ENCODE data around the gene LRRC63.

The LRRC63 gene

DNA sequence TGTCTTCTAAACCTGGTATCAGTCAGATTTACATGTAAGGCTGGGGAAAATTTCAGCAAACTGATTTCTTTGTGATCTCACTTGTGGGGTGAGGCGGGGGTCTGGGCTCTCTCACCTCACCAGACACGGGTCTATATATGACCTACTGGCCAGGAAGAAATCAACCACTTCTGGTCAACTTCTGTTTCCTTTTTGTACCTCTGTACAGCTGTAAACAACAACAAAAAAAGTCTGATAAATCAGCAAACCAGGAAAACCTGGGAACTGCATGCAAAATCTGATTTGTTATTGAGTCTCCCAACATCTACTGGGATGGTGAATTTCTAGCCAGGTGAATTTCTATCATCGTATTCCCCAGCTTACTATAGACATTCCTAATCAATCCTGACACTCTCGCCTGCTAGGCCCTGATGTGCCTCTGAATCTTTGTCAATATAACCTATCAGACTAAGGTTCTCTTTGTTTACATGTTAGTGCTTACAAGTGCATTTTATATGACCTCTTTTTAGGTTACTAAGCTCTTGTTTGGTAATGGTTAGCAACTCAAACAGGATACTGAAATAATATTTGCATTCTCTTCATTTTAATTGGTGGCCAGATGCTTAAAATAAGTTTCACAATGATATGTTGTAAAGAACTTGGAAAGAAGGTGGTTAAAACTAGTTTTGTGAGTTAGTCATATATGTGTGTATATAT, 77.7 kb downstream of the LRRC63 start:
- Histone ChIP-seq H3K36me3 (no peaks in the 10 kb centered on the region), H3K27ac (no peak overlapping the region), H3K9me3 (ENCODE audit: severe bottlenecking) (no peaks in the 10 kb centered on the region), H3K27me3 (ENCODE audit: insufficient read depth, low read depth, severe bottlenecking) (no peaks in the 10 kb centered on the region), H3K4me3 (ENCODE audit: low read depth, low read length) (no peak overlapping the region)
- TF ChIP-seq, protein P1, sequence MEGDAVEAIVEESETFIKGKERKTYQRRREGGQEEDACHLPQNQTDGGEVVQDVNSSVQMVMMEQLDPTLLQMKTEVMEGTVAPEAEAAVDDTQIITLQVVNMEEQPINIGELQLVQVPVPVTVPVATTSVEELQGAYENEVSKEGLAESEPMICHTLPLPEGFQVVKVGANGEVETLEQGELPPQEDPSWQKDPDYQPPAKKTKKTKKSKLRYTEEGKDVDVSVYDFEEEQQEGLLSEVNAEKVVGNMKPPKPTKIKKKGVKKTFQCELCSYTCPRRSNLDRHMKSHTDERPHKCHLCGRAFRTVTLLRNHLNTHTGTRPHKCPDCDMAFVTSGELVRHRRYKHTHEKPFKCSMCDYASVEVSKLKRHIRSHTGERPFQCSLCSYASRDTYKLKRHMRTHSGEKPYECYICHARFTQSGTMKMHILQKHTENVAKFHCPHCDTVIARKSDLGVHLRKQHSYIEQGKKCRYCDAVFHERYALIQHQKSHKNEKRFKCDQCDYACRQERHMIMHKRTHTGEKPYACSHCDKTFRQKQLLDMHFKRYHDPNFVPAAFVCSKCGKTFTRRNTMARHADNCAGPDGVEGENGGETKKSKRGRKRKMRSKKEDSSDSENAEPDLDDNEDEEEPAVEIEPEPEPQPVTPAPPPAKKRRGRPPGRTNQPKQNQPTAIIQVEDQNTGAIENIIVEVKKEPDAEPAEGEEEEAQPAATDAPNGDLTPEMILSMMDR (IDR thresholded peaks at IDR 0.05; ENCODE audit: low read depth, low read length): no peak
- no peak for DNase-seq

DNA sequence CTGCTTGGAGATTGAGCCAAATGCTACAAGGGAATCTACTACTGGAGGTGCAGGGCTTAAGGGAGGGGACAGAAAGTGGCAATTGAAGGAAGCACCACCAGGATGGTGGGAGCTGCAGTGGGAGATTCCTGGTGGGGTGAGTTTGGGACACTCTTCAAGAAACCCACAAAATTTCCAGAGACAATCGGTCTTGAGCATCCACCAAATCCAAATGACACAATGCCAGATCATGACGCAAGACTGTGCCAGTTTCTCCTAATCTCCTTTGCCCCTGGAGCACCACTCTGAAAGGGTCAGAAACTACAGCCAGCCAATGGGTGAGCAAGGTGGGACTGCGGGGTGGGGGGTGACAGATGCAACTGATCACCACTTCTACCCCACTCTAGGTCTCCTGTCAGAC, 78.7 kb downstream of the LRRC63 start:
- Histone ChIP-seq H3K36me3 (no peaks in the 10 kb centered on the region), H3K4me3 (ENCODE audit: low read depth, low read length) (no peak overlapping the region), H3K9me3 (ENCODE audit: severe bottlenecking) (no peaks in the 10 kb centered on the region), H3K27me3 (ENCODE audit: insufficient read depth, low read depth, severe bottlenecking) (no peaks in the 10 kb centered on the region), H3K27ac (no peak overlapping the region)
- no peak for DNase-seq
- TF ChIP-seq, protein P1 (IDR thresholded peaks at IDR 0.05; ENCODE audit: low read depth, low read length): no peak

DNA sequence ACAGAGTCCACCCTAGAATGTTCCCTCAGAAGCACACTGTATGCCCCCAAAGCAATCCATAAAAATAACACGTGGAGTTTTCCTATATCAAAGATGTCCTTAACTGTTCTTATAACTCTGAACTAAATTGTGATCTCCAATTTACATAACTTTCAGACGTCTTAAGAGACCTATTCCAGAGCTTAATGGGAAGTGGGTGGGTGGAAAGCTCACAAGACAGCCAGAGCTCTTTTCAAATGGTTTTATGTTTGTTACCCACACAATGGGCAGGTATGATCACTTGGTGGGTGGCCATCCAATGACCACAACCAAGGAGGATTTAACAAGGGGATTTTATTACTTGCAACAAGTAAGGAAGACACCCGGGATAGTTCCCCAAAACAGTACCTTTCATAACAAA, 81.7 kb downstream of the LRRC63 start:
- Histone ChIP-seq H3K4me3 (ENCODE audit: low read depth, low read length) (no peak overlapping the region), H3K27me3 (ENCODE audit: insufficient read depth, low read depth, severe bottlenecking) (no peaks in the 10 kb centered on the region), H3K27ac (no peak overlapping the region), H3K36me3 (no peaks in the 10 kb centered on the region), H3K9me3 (ENCODE audit: severe bottlenecking) (no peaks in the 10 kb centered on the region)
- no peak for DNase-seq
- TF ChIP-seq, protein P1 (IDR thresholded peaks at IDR 0.05; ENCODE audit: low read depth, low read length): no peak

DNA sequence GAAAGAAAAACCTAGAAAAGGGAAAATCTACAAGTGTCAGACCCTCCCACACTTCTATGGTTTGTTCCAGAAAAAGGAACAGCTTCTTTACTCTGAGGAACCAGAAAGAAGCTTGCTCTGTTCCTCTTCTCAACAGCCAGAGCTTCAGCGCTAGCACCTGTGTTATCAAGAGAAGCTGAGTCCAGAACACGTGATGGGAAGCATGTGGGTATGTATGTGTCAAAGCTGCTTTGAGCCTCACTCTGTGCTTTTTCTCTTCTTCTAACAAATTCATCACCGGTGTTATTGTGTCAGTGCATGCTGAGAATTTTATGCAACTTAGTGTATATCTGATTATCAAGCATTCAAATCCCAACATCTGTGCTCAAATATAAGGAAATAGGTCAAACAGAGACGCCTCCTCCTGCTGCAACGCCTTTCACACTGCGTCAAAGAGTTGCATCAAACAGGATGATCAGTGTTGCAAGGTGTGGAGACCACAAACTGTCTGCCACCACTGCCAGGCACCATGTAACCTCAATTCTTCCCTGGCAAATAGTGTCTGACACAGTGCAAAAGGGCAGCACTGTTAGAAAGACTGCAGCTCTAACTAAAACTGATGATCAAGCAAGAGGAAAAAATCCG, 83.9 kb downstream of the LRRC63 start:
- no peak for DNase-seq
- TF ChIP-seq, protein P1 (IDR thresholded peaks at IDR 0.05; ENCODE audit: low read depth, low read length): no peak
- H3K36me3 ChIP-seq: no peaks in the 10 kb centered on the region
- H3K9me3 ChIP-seq (ENCODE audit: severe bottlenecking): no peaks in the 10 kb centered on the region
- H3K4me3 ChIP-seq (ENCODE audit: low read depth, low read length): no peak overlapping the region
- no peaks in the 10 kb centered on the region for H3K27me3 ChIP-seq (ENCODE audit: insufficient read depth, low read depth, severe bottlenecking)
- H3K27ac ChIP-seq: no peak overlapping the region

DNA sequence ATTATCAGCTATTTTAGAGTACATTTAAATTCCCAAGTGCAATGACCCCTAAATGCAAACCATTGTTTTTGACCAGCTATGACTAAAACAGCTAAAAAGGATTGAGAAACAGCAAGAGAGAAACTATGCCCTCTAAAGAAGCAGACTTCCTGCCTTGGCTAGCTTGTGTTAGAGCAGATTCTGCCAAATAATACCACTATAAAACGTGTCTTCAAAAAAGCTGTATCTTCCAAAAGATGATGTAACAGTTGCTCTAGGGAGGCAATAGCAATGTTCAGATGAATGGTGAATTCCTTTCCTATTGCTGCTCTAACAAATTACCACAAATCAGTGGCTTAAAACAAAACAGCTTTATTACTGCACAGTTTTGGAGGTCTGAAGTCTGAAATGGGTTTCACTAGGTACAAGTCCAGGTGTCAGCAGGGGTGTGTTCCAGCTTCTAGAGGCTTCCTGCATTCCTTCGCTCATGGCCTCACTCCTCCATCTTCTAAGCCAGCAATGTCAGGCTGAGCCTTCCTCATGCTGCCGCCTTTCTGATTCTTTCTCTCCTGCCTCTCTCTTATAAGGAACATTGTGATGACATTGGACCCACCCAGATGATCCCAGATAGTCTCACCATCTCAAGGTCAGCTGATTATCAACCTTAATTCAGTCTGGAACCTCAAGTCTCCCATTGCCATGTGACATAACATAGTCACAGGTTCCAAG, 84.5 kb downstream of the LRRC63 start:
- Histone ChIP-seq H3K27ac (no peak overlapping the region), H3K9me3 (ENCODE audit: severe bottlenecking) (no peaks in the 10 kb centered on the region), H3K27me3 (ENCODE audit: insufficient read depth, low read depth, severe bottlenecking) (no peaks in the 10 kb centered on the region), H3K4me3 (ENCODE audit: low read depth, low read length) (no peak overlapping the region), H3K36me3 (no peaks in the 10 kb centered on the region)
- TF ChIP-seq, protein P1 (IDR thresholded peaks at IDR 0.05; ENCODE audit: low read depth, low read length): no peak
- DNase-seq: no peak
